H1 (cell line): ENCODE results near the gene FIGNL1. TPM values are rescaled to one million over a fixed set of nuclear protein-coding genes. Genes with fewer than 3 reads are reported as not detected.

ENCODE experiments used
- ASH2L ChIP-seq: fragments of 200-600, 300-600 bp; sonication (generic); IDR thresholded peaks from one replicate; pipeline ENCODE4 v1.7.1; 2017; ENCODE audit warnings: low read length
- KDM5A ChIP-seq: fragments of 200-600 bp; IDR thresholded peaks from 2 replicates; pipeline ENCODE4 v1.7.1; 2012; ENCODE audit warnings: mild to moderate bottlenecking, low read length, inconsistent platforms, mixed read lengths
- RFX5 ChIP-seq: IDR thresholded peaks from 2 replicates; pipeline ENCODE4 v1.6.1; 2011; ENCODE audit warnings: low read depth, low read length, improper control_type of control experiment, borderline replicate concordance
- TBP ChIP-seq: IDR thresholded peaks from 2 replicates; pipeline ENCODE4 v1.6.1; 2011; ENCODE audit warnings: low read depth, low read length, improper control_type of control experiment
- polyA plus RNA-seq, 7 experiments: library from polyadenylated mRNA; depleted of rRNA in 3 of 7; stranded (reverse) in 5 of 7; unstranded in 2 of 7; fragments of >200 nt in 5 of 7; fragments of 200-250 nt in 2 of 7; gene quantifications; 1 replicate in 5 of 7; 2 replicates in 1 of 7; 4 replicates in 1 of 7; pipeline versions ENCODE4 v1.2.1 to v1.2.3, GENCODE V29; 2011 to 2013; ENCODE audit warnings: missing spikeins in 2 of 7, mixed read lengths in 2 of 7
- total RNA-seq: library from RNA; stranded (reverse); fragmentation: NEBNext Ultra II Directional; extraction: Animal tissue kit (Norgen Biotek cat#: 25700); gene quantifications from 2 replicates; pipeline ENCODE4 v1.2.1, GENCODE V29; 2021
- TF ChIP-seq, protein P1 (sequence below): fragments of 300-600 bp; sonication (generic); IDR thresholded peaks from 2 replicates; pipeline ENCODE4 v1.7.1; 2012; ENCODE audit warnings: low read length, moderate library complexity, mild to moderate bottlenecking, inconsistent platforms; ENCODE audit not compliant: insufficient replicate concordance

Gene FIGNL1
- total and polyA plus RNA-seq, 2 of the 8 experiments (the other 6 are each of a cell fraction or from before 2014, with no cell fraction given) = 6.5 to 9.9 TPM

DNA sequence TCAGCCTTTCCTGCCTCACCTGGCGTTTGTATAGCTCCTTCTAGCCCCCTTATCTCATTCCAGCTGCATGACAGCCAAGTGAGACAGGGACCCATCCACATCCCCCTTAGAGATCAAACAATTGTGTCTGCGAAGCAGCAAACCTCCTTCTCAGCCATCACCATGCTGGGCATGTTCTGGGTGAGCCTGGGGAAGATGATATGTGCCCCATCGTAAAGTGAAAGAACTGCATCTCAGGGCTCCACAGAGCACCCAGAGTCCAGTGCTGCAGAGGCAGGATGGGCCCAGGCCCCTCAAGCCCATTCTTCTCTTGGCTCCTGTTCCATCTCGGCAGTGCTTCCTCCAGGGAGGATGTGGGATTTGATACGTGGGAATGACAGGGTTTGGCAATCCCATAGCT, 43.2 kb downstream of the FIGNL1 start (continued):
- TF ChIP-seq, protein P1, sequence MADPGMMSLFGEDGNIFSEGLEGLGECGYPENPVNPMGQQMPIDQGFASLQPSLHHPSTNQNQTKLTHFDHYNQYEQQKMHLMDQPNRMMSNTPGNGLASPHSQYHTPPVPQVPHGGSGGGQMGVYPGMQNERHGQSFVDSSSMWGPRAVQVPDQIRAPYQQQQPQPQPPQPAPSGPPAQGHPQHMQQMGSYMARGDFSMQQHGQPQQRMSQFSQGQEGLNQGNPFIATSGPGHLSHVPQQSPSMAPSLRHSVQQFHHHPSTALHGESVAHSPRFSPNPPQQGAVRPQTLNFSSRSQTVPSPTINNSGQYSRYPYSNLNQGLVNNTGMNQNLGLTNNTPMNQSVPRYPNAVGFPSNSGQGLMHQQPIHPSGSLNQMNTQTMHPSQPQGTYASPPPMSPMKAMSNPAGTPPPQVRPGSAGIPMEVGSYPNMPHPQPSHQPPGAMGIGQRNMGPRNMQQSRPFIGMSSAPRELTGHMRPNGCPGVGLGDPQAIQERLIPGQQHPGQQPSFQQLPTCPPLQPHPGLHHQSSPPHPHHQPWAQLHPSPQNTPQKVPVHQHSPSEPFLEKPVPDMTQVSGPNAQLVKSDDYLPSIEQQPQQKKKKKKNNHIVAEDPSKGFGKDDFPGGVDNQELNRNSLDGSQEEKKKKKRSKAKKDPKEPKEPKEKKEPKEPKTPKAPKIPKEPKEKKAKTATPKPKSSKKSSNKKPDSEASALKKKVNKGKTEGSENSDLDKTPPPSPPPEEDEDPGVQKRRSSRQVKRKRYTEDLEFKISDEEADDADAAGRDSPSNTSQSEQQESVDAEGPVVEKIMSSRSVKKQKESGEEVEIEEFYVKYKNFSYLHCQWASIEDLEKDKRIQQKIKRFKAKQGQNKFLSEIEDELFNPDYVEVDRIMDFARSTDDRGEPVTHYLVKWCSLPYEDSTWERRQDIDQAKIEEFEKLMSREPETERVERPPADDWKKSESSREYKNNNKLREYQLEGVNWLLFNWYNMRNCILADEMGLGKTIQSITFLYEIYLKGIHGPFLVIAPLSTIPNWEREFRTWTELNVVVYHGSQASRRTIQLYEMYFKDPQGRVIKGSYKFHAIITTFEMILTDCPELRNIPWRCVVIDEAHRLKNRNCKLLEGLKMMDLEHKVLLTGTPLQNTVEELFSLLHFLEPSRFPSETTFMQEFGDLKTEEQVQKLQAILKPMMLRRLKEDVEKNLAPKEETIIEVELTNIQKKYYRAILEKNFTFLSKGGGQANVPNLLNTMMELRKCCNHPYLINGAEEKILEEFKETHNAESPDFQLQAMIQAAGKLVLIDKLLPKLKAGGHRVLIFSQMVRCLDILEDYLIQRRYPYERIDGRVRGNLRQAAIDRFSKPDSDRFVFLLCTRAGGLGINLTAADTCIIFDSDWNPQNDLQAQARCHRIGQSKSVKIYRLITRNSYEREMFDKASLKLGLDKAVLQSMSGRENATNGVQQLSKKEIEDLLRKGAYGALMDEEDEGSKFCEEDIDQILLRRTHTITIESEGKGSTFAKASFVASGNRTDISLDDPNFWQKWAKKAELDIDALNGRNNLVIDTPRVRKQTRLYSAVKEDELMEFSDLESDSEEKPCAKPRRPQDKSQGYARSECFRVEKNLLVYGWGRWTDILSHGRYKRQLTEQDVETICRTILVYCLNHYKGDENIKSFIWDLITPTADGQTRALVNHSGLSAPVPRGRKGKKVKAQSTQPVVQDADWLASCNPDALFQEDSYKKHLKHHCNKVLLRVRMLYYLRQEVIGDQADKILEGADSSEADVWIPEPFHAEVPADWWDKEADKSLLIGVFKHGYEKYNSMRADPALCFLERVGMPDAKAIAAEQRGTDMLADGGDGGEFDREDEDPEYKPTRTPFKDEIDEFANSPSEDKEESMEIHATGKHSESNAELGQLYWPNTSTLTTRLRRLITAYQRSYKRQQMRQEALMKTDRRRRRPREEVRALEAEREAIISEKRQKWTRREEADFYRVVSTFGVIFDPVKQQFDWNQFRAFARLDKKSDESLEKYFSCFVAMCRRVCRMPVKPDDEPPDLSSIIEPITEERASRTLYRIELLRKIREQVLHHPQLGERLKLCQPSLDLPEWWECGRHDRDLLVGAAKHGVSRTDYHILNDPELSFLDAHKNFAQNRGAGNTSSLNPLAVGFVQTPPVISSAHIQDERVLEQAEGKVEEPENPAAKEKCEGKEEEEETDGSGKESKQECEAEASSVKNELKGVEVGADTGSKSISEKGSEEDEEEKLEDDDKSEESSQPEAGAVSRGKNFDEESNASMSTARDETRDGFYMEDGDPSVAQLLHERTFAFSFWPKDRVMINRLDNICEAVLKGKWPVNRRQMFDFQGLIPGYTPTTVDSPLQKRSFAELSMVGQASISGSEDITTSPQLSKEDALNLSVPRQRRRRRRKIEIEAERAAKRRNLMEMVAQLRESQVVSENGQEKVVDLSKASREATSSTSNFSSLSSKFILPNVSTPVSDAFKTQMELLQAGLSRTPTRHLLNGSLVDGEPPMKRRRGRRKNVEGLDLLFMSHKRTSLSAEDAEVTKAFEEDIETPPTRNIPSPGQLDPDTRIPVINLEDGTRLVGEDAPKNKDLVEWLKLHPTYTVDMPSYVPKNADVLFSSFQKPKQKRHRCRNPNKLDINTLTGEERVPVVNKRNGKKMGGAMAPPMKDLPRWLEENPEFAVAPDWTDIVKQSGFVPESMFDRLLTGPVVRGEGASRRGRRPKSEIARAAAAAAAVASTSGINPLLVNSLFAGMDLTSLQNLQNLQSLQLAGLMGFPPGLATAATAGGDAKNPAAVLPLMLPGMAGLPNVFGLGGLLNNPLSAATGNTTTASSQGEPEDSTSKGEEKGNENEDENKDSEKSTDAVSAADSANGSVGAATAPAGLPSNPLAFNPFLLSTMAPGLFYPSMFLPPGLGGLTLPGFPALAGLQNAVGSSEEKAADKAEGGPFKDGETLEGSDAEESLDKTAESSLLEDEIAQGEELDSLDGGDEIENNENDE = no peak
- TF ChIP-seq ASH2L = no peak
- no peak for TF ChIP-seq TBP
- no peak for TF ChIP-seq RFX5
- TF ChIP-seq KDM5A = no peak
- TF ChIP-seq, all 59 proteins: peak for 0
